Measurements from ENCODE around the gene ATG16L1.
"Not testable (repeated sequence)": the region's sequence is repeated elsewhere in the genome, so short reads cannot be mapped to it uniquely, and the experiment has no call there.

Gene ATG16L1

GRCh38 chr2:233331536-233331935 is 80.1 kb downstream of the ATG16L1 start:
- no peak for TF ChIP-seq CTCF (conservative IDR thresholded peaks at IDR 0.05; ENCODE audit: low read depth, low read length)
- Histone ChIP-seq H2AFZ (ENCODE audit: low read depth) (no peak overlapping the region), H3K4me1 (ENCODE audit: low read depth, poor library complexity, severe bottlenecking) (no peaks in the 10 kb centered on the region), H3K4me2 (no peak overlapping the region), H3K36me3 (ENCODE audit: insufficient read depth) (no peaks in the 10 kb centered on the region), H3K27ac (no peak overlapping the region), H3K79me2 (ENCODE audit: insufficient read depth, low read depth) (no peaks in the 10 kb centered on the region), H3K27me3 (ENCODE audit: insufficient read depth, low read depth) (no peaks in the 10 kb centered on the region), H4K20me1 (ENCODE audit: insufficient read depth) (no peaks in the 10 kb centered on the region), H3K9ac (no peak overlapping the region), H3K4me3 (IDR thresholded peaks at IDR 0.05; ENCODE audit: insufficient read depth, low read depth, low read length) (no peak overlapping the region)

- Histone ChIP-seq H2AFZ (ENCODE audit: low read depth) (no peak overlapping the region), H3K27me3 (ENCODE audit: insufficient read depth, low read depth) (no peaks in the 10 kb centered on the region), H3K9ac (no peak overlapping the region), H3K4me3 (IDR thresholded peaks at IDR 0.05; ENCODE audit: insufficient read depth, low read depth, low read length) (no peak overlapping the region), H4K20me1 (ENCODE audit: insufficient read depth) (no peaks in the 10 kb centered on the region), H3K4me1 (ENCODE audit: low read depth, poor library complexity, severe bottlenecking) (no peaks in the 10 kb centered on the region), H3K79me2 (ENCODE audit: insufficient read depth, low read depth) (no peaks in the 10 kb centered on the region), H3K27ac (no peak overlapping the region), H3K36me3 (ENCODE audit: insufficient read depth) (no peaks in the 10 kb centered on the region), H3K4me2 (no peak overlapping the region)
- no peak for TF ChIP-seq CTCF (conservative IDR thresholded peaks at IDR 0.05; ENCODE audit: low read depth, low read length)
Observed at GRCh38 chr2:233332125-233332524, 80.7 kb downstream of the ATG16L1 start.

- no peaks in the 10 kb centered on the region for H3K36me3 ChIP-seq (ENCODE audit: insufficient read depth)
- no peaks in the 10 kb centered on the region for H3K27me3 ChIP-seq (ENCODE audit: insufficient read depth, low read depth)
- no peak overlapping the region for H2AFZ ChIP-seq (ENCODE audit: low read depth)
- no peak overlapping the region for H3K27ac ChIP-seq
- H4K20me1 ChIP-seq (ENCODE audit: insufficient read depth): no peaks in the 10 kb centered on the region
- TF ChIP-seq CTCF (conservative IDR thresholded peaks at IDR 0.05; ENCODE audit: low read depth, low read length): no peak
- no peak overlapping the region for H3K4me2 ChIP-seq
- H3K79me2 ChIP-seq (ENCODE audit: insufficient read depth, low read depth): no peaks in the 10 kb centered on the region
- no peaks in the 10 kb centered on the region for H3K4me1 ChIP-seq (ENCODE audit: low read depth, poor library complexity, severe bottlenecking)
- H3K9ac ChIP-seq: no peak overlapping the region
- no peak overlapping the region for H3K4me3 ChIP-seq (IDR thresholded peaks at IDR 0.05; ENCODE audit: insufficient read depth, low read depth, low read length)
Observed at GRCh38 chr2:233334915-233335314, 83.4 kb downstream of the ATG16L1 start.

GRCh38 chr2:233336091-233336490 is 84.6 kb downstream of the ATG16L1 start:
- not testable (repeated sequence) for H3K36me3 ChIP-seq (ENCODE audit: insufficient read depth); H3K27me3 ChIP-seq (ENCODE audit: insufficient read depth, low read depth); H3K27ac ChIP-seq

GRCh38 chr2:233336541-233336940 is 85.1 kb downstream of the ATG16L1 start:
- no peaks in the 10 kb centered on the region for H4K20me1 ChIP-seq (ENCODE audit: insufficient read depth)
- no peak overlapping the region for H3K4me3 ChIP-seq (IDR thresholded peaks at IDR 0.05; ENCODE audit: insufficient read depth, low read depth, low read length)
- H3K27ac ChIP-seq: no peak overlapping the region
- H3K79me2 ChIP-seq (ENCODE audit: insufficient read depth, low read depth): no peaks in the 10 kb centered on the region
- H3K9ac ChIP-seq: no peak overlapping the region
- no peak for TF ChIP-seq CTCF (conservative IDR thresholded peaks at IDR 0.05; ENCODE audit: low read depth, low read length)
- H3K4me2 ChIP-seq: no peak overlapping the region
- no peaks in the 10 kb centered on the region for H3K36me3 ChIP-seq (ENCODE audit: insufficient read depth)
- no peaks in the 10 kb centered on the region for H3K27me3 ChIP-seq (ENCODE audit: insufficient read depth, low read depth)
- no peak overlapping the region for H2AFZ ChIP-seq (ENCODE audit: low read depth)
- no peaks in the 10 kb centered on the region for H3K4me1 ChIP-seq (ENCODE audit: low read depth, poor library complexity, severe bottlenecking)

More at GRCh38 chr2:233336091-233336490, 84.6 kb downstream of the ATG16L1 start:
- H3K4me1 ChIP-seq (ENCODE audit: low read depth, poor library complexity, severe bottlenecking); H3K4me3 ChIP-seq (IDR thresholded peaks at IDR 0.05; ENCODE audit: insufficient read depth, low read depth, low read length); H4K20me1 ChIP-seq (ENCODE audit: insufficient read depth); H3K4me2 ChIP-seq; H2AFZ ChIP-seq (ENCODE audit: low read depth); H3K9ac ChIP-seq; H3K79me2 ChIP-seq (ENCODE audit: insufficient read depth, low read depth): not testable (repeated sequence)

All from KMS-11 (cell line).